Loucy (cell line): ENCODE results near the gene SAMD13.

Experiments
- H2AFZ ChIP-seq: fragments of 200-600 bp; sonication (generic); 2 replicates; pipeline ENCODE4 v1.6.0; 2016; ENCODE audit warnings: antibody characterized with exemption, mild to moderate bottlenecking, low read length, moderate library complexity
- H3F3A ChIP-seq: fragments of 200-600 bp; 2 replicates; pipeline ENCODE4 v1.6.0; 2016; ENCODE audit warnings: antibody characterized with exemption, low read depth, mild to moderate bottlenecking
- H3K27me3 ChIP-seq: fragments of 200-600 bp; sonication (generic); 2 replicates; pipeline ENCODE4 v1.6.1; 2014; ENCODE audit warnings: low read length, mild to moderate bottlenecking; ENCODE audit not compliant: insufficient read depth, poor library complexity, severe bottlenecking
- H3K36me3 ChIP-seq: fragments of 200-600 bp; sonication (generic); 2 replicates; pipeline ENCODE4 v1.6.1; 2016; ENCODE audit warnings: low read length; ENCODE audit not compliant: insufficient read depth
- H3K4me1 ChIP-seq: fragments of 200-600 bp; sonication (generic); 2 replicates; pipeline ENCODE4 v1.5.1; 2014; ENCODE audit warnings: low read length, mild to moderate bottlenecking; ENCODE audit not compliant: insufficient read depth, poor library complexity, severe bottlenecking
- H3K4me2 ChIP-seq: fragments of 200-600 bp; sonication (generic); 2 replicates; pipeline ENCODE4 v1.6.0; 2014; ENCODE audit warnings: antibody characterized with exemption, low read length, low read depth, mild to moderate bottlenecking; ENCODE audit not compliant: poor library complexity, severe bottlenecking
- H3K4me3 ChIP-seq: fragments of 200-600 bp; sonication (generic); 2 replicates; pipeline ENCODE4 v1.5.1; 2014; ENCODE audit warnings: low read length, mild to moderate bottlenecking, mixed read lengths; ENCODE audit not compliant: poor library complexity, severe bottlenecking
- H3K79me2 ChIP-seq: fragments of 200-600 bp; sonication (generic); 2 replicates; pipeline ENCODE4 v1.6.1; 2014; ENCODE audit warnings: low read length; ENCODE audit not compliant: insufficient read depth
- H3K9ac ChIP-seq: fragments of 200-600 bp; sonication (generic); 2 replicates; pipeline ENCODE4 v1.6.0; 2014; ENCODE audit warnings: mild to moderate bottlenecking, low read depth, low read length, moderate library complexity; ENCODE audit not compliant: poor library complexity, severe bottlenecking
- H3K9me2 ChIP-seq: fragments of 200-600 bp; sonication (generic); replicated peaks from 2 replicates; pipeline ENCODE4 v1.6.1; 2016; ENCODE audit warnings: low read depth, low read length, mixed read lengths
- H3K9me3 ChIP-seq: fragments of 200-600 bp; sonication (generic); 2 replicates; pipeline ENCODE4 v1.6.1; 2014; ENCODE audit warnings: mild to moderate bottlenecking, antibody characterized with exemption, low read length, low read depth; ENCODE audit not compliant: insufficient read depth
- H4K20me1 ChIP-seq: fragments of 200-600 bp; sonication (generic); 2 replicates; pipeline ENCODE4 v1.6.0; 2014; ENCODE audit warnings: antibody characterized with exemption, low read length, mild to moderate bottlenecking; ENCODE audit not compliant: insufficient read depth, poor library complexity, severe bottlenecking
- CTCF ChIP-seq: fragments of 200-600 bp; sonication (generic); conservative IDR thresholded peaks from 2 replicates; pipeline ENCODE4 v1.5.1; 2014; ENCODE audit warnings: mild to moderate bottlenecking, antibody characterized with exemption, low read length
- EZH2phosphoT487 ChIP-seq: fragments of 200-600 bp; IDR thresholded peaks from 2 replicates; pipeline ENCODE4 v1.6.1; 2018; ENCODE audit warnings: antibody characterized with exemption, mild to moderate bottlenecking, moderate library complexity, borderline replicate concordance

SAMD13 gene

GRCh38 chr1:84374991-84375696 lies 73.6 kb downstream of the SAMD13 start:
- Histone ChIP-seq H3K4me1 (peaks cover under 1% of the 10 kb centered on the region), H3K27me3 (no peaks in the 10 kb centered on the region), H3K79me2 (no peaks in the 10 kb centered on the region), H3K9ac (no peak overlapping the region), H2AFZ (no peak overlapping the region), H3K9me2 (no peaks in the 10 kb centered on the region), H3F3A (no peaks in the 10 kb centered on the region), H4K20me1 (no peaks in the 10 kb centered on the region), H3K4me2 (no peak overlapping the region), H3K36me3 (no peaks in the 10 kb centered on the region), H3K4me3 (no peak overlapping the region), H3K9me3 (no peaks in the 10 kb centered on the region)
- no peak for TF ChIP-seq EZH2phosphoT487
- TF ChIP-seq CTCF: no peak

GRCh38 chr1:84376000-84376910 lies 74.7 kb downstream of the SAMD13 start:
- Histone ChIP-seq H3K9ac (no peak overlapping the region), H3K79me2 (no peaks in the 10 kb centered on the region), H3K4me1 (peaks cover 6% of the 10 kb centered on the region), H3F3A (no peaks in the 10 kb centered on the region), H3K4me3 (no peak overlapping the region), H3K9me3 (no peaks in the 10 kb centered on the region), H3K4me2 (no peak overlapping the region), H3K27me3 (no peaks in the 10 kb centered on the region), H3K36me3 (no peaks in the 10 kb centered on the region), H3K9me2 (no peaks in the 10 kb centered on the region), H4K20me1 (no peaks in the 10 kb centered on the region), H2AFZ (no peak overlapping the region)
- TF ChIP-seq EZH2phosphoT487: no peak
- TF ChIP-seq CTCF: no peak

- no peaks in the 10 kb centered on the region for H3K36me3 ChIP-seq
- peaks cover 6% of the 10 kb centered on the region for H3K4me1 ChIP-seq
- no peaks in the 10 kb centered on the region for H3K9me3 ChIP-seq
- no peak overlapping the region for H2AFZ ChIP-seq
- H3F3A ChIP-seq: no peaks in the 10 kb centered on the region
- H3K27me3 ChIP-seq: no peaks in the 10 kb centered on the region
- H3K4me3 ChIP-seq: no peak overlapping the region
- H3K9me2 ChIP-seq: no peaks in the 10 kb centered on the region
- no peak for TF ChIP-seq EZH2phosphoT487
- no peak for TF ChIP-seq CTCF
- H3K79me2 ChIP-seq: no peaks in the 10 kb centered on the region
- H3K9ac ChIP-seq: no peak overlapping the region
- no peak overlapping the region for H3K4me2 ChIP-seq
- no peaks in the 10 kb centered on the region for H4K20me1 ChIP-seq
Observed at GRCh38 chr1:84377480-84378095, 76.1 kb downstream of the SAMD13 start.
